WTC11 (cell line): Measurements from ENCODE around the gene PEX26. TPM values are rescaled to one million over a fixed set of nuclear protein-coding genes. Genes with fewer than 3 reads are reported as not detected.

Source experiments
- ATAC-seq: fragments of 200-7000 bp; cut with Tn5 transposase; 2 replicates; pipeline ENCODE4 v1.10.0; 2021; ENCODE audit warnings: mild to moderate bottlenecking, moderate library complexity
- CTCF ChIA-PET: fragments of 300-600 bp; sonication (Branson Sonifier 250); formaldehyde crosslinking; loops from one replicate; lab custom pipeline; 2021; ENCODE audit warnings: antibody characterized with exemption; lab: Charles Lee
- POLR2A ChIA-PET: fragments of 350-600 bp; sonication (Branson Sonifier 250); formaldehyde crosslinking; loops from one replicate; lab custom pipeline; 2021; ENCODE audit warnings: antibody characterized with exemption; lab: Charles Lee
- DNase-seq: peaks from one replicate; pipeline ENCODE4 v3.0.0; 2021; ENCODE audit warnings: low spot score
- H3K27ac Mint-ChIP-seq: 2 replicates; pipeline ENCODE4 v1.8.0; 2021; ENCODE audit warnings: mixed read lengths
- H3K27me3 Mint-ChIP-seq: 2 replicates; pipeline ENCODE4 v1.8.0; 2021; ENCODE audit warnings: low read depth, mild to moderate bottlenecking, moderate library complexity, mixed read lengths
- H3K36me3 Mint-ChIP-seq: 2 replicates; pipeline ENCODE4 v1.8.0; 2021; ENCODE audit warnings: mixed read lengths
- H3K4me1 Mint-ChIP-seq: 2 replicates; pipeline ENCODE4 v1.8.0; 2022; ENCODE audit warnings: mixed read lengths
- H3K4me3 Mint-ChIP-seq: 2 replicates; pipeline ENCODE4 v1.8.0; 2021; ENCODE audit warnings: mild to moderate bottlenecking, moderate library complexity, mixed read lengths
- H3K9me3 Mint-ChIP-seq: 2 replicates; pipeline ENCODE4 v1.8.0; 2021; ENCODE audit warnings: mixed read lengths
- AFF4 ChIP-seq: sonication (generic); formaldehyde crosslinking; IDR thresholded peaks from 2 replicates; pipeline ENCODE4 v1.8.1; 2023; ENCODE audit warnings: mild to moderate bottlenecking, missing genetic modification reagents, borderline replicate concordance
- CTCF ChIP-seq: fragments of 200-600 bp; IDR thresholded peaks from 2 replicates; pipeline ENCODE4 v1.8.0; 2022; ENCODE audit warnings: antibody characterized with exemption
- E2F1 ChIP-seq: sonication (generic); formaldehyde crosslinking; IDR thresholded peaks from 2 replicates; pipeline ENCODE4 v1.8.0; 2022; ENCODE audit warnings: mild to moderate bottlenecking, missing genetic modification reagents
- FOXJ3 ChIP-seq: sonication (generic); formaldehyde crosslinking; IDR thresholded peaks from 2 replicates; pipeline ENCODE4 v1.9.0; 2021; ENCODE audit warnings: missing genetic modification reagents, mild to moderate bottlenecking, borderline replicate concordance
- FOXP4 ChIP-seq: sonication (generic); formaldehyde crosslinking; IDR thresholded peaks from 2 replicates; pipeline ENCODE4 v1.8.0; 2022; ENCODE audit warnings: mild to moderate bottlenecking, missing genetic modification reagents
- HMGA2 ChIP-seq: fragments of 250-450 bp; sonication (Bioruptor Pico); IDR thresholded peaks from 2 replicates; pipeline ENCODE4 v1.4.0; 2021; ENCODE audit warnings: mild to moderate bottlenecking, moderate library complexity
- IRF1 ChIP-seq: sonication (generic); formaldehyde crosslinking; IDR thresholded peaks from 2 replicates; pipeline ENCODE4 v1.8.0; 2023; ENCODE audit warnings: missing genetic modification reagents
- MXD4 ChIP-seq: fragments of 250-450 bp; sonication (Bioruptor Pico); IDR thresholded peaks from 2 replicates; pipeline ENCODE4 v1.8.0; 2021; ENCODE audit warnings: mild to moderate bottlenecking, moderate library complexity, borderline replicate concordance
- SP1 ChIP-seq: sonication (generic); formaldehyde crosslinking; conservative IDR thresholded peaks from 2 replicates; pipeline ENCODE4 v1.8.1; 2022; ENCODE audit warnings: missing genetic modification reagents
- STAT6 ChIP-seq: sonication (generic); formaldehyde crosslinking; conservative IDR thresholded peaks from 2 replicates; pipeline ENCODE4 v1.8.1; 2023; ENCODE audit warnings: mild to moderate bottlenecking, low read depth, missing genetic modification reagents, moderate library complexity
- TP53 ChIP-seq: sonication (generic); formaldehyde crosslinking; IDR thresholded peaks from 2 replicates; pipeline ENCODE4 v1.8.1; 2023; ENCODE audit warnings: mild to moderate bottlenecking, missing genetic modification reagents
- ZBTB21 ChIP-seq: sonication (generic); formaldehyde crosslinking; IDR thresholded peaks from 2 replicates; pipeline ENCODE4 v1.8.1; 2023; ENCODE audit warnings: mild to moderate bottlenecking, missing genetic modification reagents, borderline replicate concordance
- ZBTB43 ChIP-seq: sonication (generic); formaldehyde crosslinking; IDR thresholded peaks from 2 replicates; pipeline ENCODE4 v1.8.1; 2023; ENCODE audit warnings: mild to moderate bottlenecking, missing genetic modification reagents
- ZNF138 ChIP-seq: sonication (generic); formaldehyde crosslinking; conservative IDR thresholded peaks from 2 replicates; pipeline ENCODE4 v1.8.1; 2022; ENCODE audit warnings: mild to moderate bottlenecking, moderate library complexity, missing genetic modification reagents
- ZNF232 ChIP-seq: sonication (generic); formaldehyde crosslinking; IDR thresholded peaks from 2 replicates; pipeline ENCODE4 v1.8.0; 2022; ENCODE audit warnings: mild to moderate bottlenecking, missing genetic modification reagents
- ZNF416 ChIP-seq: fragments of 250-450 bp; sonication (Bioruptor Pico); IDR thresholded peaks from 2 replicates; pipeline ENCODE4 v1.9.0; 2021; ENCODE audit warnings: mild to moderate bottlenecking, inconsistent platforms
- ZNF423 ChIP-seq: fragments of 250-450 bp; sonication (Bioruptor Pico); IDR thresholded peaks from 2 replicates; pipeline ENCODE4 v2.1.2; 2022; ENCODE audit warnings: mild to moderate bottlenecking, moderate library complexity
- total RNA-seq: library from RNA; stranded (reverse); gene quantifications from 3 replicates; pipeline ENCODE4 v1.2.3, GENCODE V29; 2021

The PEX26 gene
- total RNA-seq, 1 experiment from 2014 or later = 52.3 TPM

- no peak for TF ChIP-seq TP53 (CRISPR knock-in tag)
- no peak for TF ChIP-seq MXD4
- TF ChIP-seq E2F1 (CRISPR knock-in tag) = no peak
- TF ChIP-seq IRF1 (CRISPR knock-in tag) = no peak
- TF ChIP-seq ZNF416 (CRISPR knock-in tag) = no peak
- TF ChIP-seq ZBTB43 (CRISPR knock-in tag) = no peak
- no peak for TF ChIP-seq CTCF
- TF ChIP-seq STAT6 (CRISPR knock-in tag) = no peak
- TF ChIP-seq, all 79 proteins: peak for 0
These were observed 16.9 kb upstream of the PEX26 start (continued) for GRCh38 chr22:18060646-18061620.

GRCh38 chr22:18062421-18062820 is 15.4 kb upstream of the PEX26 start:
- Mint-ChIP-seq H3K9me3 (no peaks in the 10 kb centered on the region), H3K27ac (no peak overlapping the region)
- TF ChIP-seq FOXJ3 (CRISPR knock-in tag) (no peak), FOXP4 (CRISPR knock-in tag) (no peak), ZNF138 (CRISPR knock-in tag) (no peak), AFF4 (CRISPR knock-in tag) (no peak), ZBTB21 (CRISPR knock-in tag) (no peak), SP1 (CRISPR knock-in tag) (no peak), ZNF423 (CRISPR knock-in tag) (no peak), HMGA2 (no peak), ZNF232 (CRISPR knock-in tag) (no peak)
- TF ChIP-seq, all 79 proteins: peak for 0
- no peaks in the 10 kb centered on the region for H3K4me1 Mint-ChIP-seq
- no peaks in the 10 kb centered on the region for H3K36me3 Mint-ChIP-seq
- peaks cover 3% of the 10 kb centered on the region for H3K27me3 Mint-ChIP-seq
- CTCF ChIA-PET = interaction anchor here (1.0 to 1.7 kb wide), 3 partner anchors 14 to 232 kb away, joined by 3 to 6 read pairs (median 3); no protein-coding TSS in a partner anchor
- H3K4me3 Mint-ChIP-seq = no peak overlapping the region
- DNase-seq (no peak), ATAC-seq (no peak)
- POLR2A ChIA-PET = no interaction called here
